22Rv1 (cell line): Measurements from ENCODE around the gene WRAP53.

Experiments used
- ZFX ChIP-seq: fragments of 450-650 bp; IDR thresholded peaks from 2 replicates; pipeline ENCODE4 v1.6.1; 2017; ENCODE audit warnings: antibody characterized with exemption, borderline replicate concordance
- TF ChIP-seq, protein P1 (sequence below): fragments of 450-650 bp; IDR thresholded peaks from 2 replicates; pipeline ENCODE4 v1.5.1; 2017; ENCODE audit warnings: mild to moderate bottlenecking

DNA sequence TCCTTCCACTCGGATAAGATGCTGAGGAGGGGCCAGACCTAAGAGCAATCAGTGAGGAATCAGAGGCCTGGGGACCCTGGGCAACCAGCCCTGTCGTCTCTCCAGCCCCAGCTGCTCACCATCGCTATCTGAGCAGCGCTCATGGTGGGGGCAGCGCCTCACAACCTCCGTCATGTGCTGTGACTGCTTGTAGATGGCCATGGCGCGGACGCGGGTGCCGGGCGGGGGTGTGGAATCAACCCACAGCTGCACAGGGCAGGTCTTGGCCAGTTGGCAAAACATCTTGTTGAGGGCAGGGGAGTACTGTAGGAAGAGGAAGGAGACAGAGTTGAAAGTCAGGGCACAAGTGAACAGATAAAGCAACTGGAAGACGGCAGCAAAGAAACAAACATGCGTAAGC, 13.3 kb upstream of the WRAP53 start:
- TF ChIP-seq, protein P1, sequence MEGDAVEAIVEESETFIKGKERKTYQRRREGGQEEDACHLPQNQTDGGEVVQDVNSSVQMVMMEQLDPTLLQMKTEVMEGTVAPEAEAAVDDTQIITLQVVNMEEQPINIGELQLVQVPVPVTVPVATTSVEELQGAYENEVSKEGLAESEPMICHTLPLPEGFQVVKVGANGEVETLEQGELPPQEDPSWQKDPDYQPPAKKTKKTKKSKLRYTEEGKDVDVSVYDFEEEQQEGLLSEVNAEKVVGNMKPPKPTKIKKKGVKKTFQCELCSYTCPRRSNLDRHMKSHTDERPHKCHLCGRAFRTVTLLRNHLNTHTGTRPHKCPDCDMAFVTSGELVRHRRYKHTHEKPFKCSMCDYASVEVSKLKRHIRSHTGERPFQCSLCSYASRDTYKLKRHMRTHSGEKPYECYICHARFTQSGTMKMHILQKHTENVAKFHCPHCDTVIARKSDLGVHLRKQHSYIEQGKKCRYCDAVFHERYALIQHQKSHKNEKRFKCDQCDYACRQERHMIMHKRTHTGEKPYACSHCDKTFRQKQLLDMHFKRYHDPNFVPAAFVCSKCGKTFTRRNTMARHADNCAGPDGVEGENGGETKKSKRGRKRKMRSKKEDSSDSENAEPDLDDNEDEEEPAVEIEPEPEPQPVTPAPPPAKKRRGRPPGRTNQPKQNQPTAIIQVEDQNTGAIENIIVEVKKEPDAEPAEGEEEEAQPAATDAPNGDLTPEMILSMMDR: no peak
- no peak for TF ChIP-seq ZFX
